IMR-90 (cell line): ENCODE data around the gene DLEU7.

Experiments used
- CEBPB ChIP-seq: IDR thresholded peaks from 2 replicates; pipeline ENCODE4 v1.6.1; 2012; ENCODE audit warnings: low read depth, low read length, improper control_type of control experiment
- POLR2A ChIP-seq: IDR thresholded peaks from 2 replicates; pipeline ENCODE4 v1.6.1; 2012; ENCODE audit warnings: mild to moderate bottlenecking, low read depth, low read length
- RCOR1 ChIP-seq: IDR thresholded peaks from 2 replicates; pipeline ENCODE4 v1.6.1; 2012; ENCODE audit warnings: mild to moderate bottlenecking, low read length, improper control_type of control experiment; ENCODE audit not compliant: insufficient replicate concordance
- TF ChIP-seq, protein P1 (sequence below): conservative IDR thresholded peaks from 2 replicates; pipeline ENCODE4 v1.5.1; 2012; ENCODE audit warnings: mild to moderate bottlenecking, low read depth, low read length, improper control_type of control experiment
- TF ChIP-seq, protein P2 (sequence below): fragments of 150-350 bp; IDR thresholded peaks from 2 replicates; pipeline ENCODE4 v1.6.1; 2017; ENCODE audit warnings: mild to moderate bottlenecking, antibody characterized with exemption, low read length, low read depth

DNA sequence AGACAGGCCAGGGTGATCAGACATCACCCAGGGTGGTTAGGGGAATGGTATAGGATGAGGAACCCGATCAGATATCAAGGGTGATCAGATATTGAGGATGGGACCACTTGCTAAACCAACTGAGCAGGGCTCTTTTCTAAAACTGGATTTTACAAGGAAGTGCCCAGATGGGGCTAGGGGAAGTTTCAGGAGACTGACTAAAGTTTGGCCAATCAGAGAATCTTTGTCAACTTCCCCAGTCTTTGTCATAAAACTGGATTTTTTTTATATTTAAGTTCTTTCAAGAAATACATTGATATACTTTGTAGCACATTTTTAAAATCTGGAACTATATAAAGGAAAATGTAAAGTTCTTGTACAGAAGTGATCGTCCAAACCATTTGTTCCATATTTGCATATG is 30.5 kb upstream of the DLEU7 start:
- TF ChIP-seq, protein P1, sequence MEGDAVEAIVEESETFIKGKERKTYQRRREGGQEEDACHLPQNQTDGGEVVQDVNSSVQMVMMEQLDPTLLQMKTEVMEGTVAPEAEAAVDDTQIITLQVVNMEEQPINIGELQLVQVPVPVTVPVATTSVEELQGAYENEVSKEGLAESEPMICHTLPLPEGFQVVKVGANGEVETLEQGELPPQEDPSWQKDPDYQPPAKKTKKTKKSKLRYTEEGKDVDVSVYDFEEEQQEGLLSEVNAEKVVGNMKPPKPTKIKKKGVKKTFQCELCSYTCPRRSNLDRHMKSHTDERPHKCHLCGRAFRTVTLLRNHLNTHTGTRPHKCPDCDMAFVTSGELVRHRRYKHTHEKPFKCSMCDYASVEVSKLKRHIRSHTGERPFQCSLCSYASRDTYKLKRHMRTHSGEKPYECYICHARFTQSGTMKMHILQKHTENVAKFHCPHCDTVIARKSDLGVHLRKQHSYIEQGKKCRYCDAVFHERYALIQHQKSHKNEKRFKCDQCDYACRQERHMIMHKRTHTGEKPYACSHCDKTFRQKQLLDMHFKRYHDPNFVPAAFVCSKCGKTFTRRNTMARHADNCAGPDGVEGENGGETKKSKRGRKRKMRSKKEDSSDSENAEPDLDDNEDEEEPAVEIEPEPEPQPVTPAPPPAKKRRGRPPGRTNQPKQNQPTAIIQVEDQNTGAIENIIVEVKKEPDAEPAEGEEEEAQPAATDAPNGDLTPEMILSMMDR: no peak
- TF ChIP-seq RCOR1 (no peak), POLR2A (no peak), CEBPB (no peak)
- TF ChIP-seq, protein P2, sequence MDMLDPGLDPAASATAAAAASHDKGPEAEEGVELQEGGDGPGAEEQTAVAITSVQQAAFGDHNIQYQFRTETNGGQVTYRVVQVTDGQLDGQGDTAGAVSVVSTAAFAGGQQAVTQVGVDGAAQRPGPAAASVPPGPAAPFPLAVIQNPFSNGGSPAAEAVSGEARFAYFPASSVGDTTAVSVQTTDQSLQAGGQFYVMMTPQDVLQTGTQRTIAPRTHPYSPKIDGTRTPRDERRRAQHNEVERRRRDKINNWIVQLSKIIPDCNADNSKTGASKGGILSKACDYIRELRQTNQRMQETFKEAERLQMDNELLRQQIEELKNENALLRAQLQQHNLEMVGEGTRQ: no peak
